AG09309 (cell line): Measurements from ENCODE around the gene SBF1.

Experiments used
- DNase-seq: peaks from one replicate; pipeline ENCODE4 v3.0.0-alpha.2; 2010; ENCODE audit warnings: low read depth
- H3K4me3 ChIP-seq: 2 replicates; pipeline ENCODE4 v1.5.1; 2011; ENCODE audit warnings: mild to moderate bottlenecking, low read depth, low read length, moderate library complexity; ENCODE audit not compliant: control insufficient read depth
- TF ChIP-seq, protein P1 (sequence below): IDR thresholded peaks from 2 replicates; pipeline ENCODE4 v1.5.1; 2011; ENCODE audit warnings: mild to moderate bottlenecking, low read depth, low read length, inconsistent platforms; ENCODE audit not compliant: insufficient read depth, control insufficient read depth; ENCODE audit errors: missing control alignments

Gene SBF1

DNA sequence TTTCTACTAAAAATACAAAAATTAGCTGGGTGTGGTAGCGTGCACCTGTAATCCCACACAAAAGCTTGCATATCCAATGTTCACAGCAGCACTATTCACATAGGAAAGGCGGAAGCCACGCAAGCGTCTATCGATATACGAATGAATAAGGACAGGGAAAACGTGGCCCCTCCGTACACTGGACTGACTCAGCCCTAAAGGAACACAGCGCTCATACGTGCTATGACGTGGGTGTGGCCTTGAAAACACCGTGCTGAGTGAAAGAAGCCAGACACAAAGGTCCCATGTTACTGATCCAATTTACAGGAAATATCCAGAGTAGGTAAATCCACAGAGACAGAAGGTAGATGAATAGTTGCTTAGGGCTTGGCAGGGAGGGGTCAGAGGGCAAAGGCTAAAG lies 25.6 kb upstream of the SBF1 start:
- TF ChIP-seq, protein P1, sequence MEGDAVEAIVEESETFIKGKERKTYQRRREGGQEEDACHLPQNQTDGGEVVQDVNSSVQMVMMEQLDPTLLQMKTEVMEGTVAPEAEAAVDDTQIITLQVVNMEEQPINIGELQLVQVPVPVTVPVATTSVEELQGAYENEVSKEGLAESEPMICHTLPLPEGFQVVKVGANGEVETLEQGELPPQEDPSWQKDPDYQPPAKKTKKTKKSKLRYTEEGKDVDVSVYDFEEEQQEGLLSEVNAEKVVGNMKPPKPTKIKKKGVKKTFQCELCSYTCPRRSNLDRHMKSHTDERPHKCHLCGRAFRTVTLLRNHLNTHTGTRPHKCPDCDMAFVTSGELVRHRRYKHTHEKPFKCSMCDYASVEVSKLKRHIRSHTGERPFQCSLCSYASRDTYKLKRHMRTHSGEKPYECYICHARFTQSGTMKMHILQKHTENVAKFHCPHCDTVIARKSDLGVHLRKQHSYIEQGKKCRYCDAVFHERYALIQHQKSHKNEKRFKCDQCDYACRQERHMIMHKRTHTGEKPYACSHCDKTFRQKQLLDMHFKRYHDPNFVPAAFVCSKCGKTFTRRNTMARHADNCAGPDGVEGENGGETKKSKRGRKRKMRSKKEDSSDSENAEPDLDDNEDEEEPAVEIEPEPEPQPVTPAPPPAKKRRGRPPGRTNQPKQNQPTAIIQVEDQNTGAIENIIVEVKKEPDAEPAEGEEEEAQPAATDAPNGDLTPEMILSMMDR, result no peak
- no peak overlapping the region for H3K4me3 ChIP-seq
- DNase-seq, result no peak

DNA sequence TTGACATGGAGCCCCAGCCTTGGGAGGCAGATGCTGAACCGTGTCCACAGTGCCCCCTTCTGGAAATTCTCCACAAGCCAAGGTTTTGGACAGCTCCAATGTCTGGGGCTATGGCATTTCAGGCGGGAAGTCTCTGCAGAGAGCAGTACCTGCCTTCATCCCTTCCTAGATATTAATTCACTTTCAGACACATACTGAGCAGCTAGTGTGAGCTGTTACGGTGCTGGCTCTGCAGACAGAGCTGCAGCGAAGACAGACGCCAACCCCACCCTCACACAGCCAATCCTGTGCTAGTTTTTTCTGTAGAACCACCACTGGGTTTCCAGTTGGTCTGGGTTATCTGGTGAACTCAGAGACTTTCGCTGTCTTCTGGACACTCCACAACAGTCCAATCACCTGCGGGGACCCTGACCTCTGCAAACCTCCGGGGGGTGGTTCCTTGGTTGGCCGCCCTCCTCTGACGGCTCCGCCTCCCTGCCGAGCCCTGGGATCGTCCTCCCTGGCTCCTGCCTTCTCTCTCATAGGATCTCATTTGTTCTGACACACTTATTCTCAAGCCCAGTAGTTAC lies 23.6 kb upstream of the SBF1 start:
- TF ChIP-seq, protein P1, result peak; percentile 75
- H3K4me3 ChIP-seq, result no peak overlapping the region
- no peak for DNase-seq

DNA sequence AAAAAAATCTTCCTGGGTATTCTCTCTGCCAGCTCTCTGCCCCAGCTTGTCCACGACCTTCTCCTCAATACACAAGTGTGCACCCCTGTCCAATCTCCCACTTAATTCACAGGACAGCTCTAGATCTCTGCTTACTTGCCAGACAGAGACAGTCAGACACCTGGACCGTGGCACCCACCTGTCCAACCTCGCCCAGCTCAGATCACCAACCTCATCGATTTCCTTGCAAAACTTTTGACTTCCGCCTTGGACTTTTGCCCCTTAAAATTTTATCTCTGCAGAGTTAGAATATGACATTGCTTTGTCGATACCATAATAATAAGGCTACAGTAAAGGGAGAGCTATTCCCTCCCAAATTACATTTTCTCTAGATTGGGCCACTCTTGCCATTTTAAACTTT lies 22.3 kb upstream of the SBF1 start:
- TF ChIP-seq, protein P1, result no peak
- DNase-seq, result no peak

DNA sequence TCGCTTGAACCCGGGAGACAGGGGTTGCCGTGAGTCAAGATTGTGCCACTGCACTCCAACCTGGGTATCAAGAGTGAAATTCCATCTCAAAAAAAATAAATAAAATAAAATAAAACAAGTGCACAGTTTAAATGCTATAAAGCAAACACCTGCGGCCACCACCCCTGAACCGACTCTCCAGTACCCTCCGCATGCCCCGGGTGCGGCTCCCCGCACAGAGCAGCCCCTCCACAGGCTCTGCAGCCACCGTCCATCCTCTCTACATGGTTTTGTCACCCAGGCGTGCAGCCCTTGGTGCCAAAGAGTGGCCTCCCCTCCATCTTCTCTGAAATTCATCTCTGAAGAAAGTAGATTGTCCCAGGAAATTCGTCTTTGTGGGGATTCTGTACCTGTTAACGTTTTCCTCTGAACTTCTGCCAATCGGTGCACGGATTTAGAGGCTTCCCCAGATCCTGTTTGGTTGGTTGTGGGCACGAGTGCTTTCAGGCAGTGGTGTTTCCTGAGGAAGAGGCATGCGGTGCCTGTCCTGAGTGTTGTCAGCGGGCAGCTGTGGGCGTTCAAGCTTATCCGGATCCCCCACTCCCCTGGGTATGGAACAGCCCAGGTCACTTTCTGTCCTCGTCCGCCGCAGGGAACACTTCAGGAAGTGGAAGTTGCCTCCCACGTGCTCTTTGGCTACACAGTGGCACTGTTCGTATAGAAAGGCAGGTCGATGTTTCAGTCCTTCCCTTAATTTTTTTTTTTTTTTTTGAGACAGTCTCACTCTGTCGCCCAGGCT lies 15.9 kb upstream of the SBF1 start:
- DNase-seq, result no peak
- TF ChIP-seq, protein P1, result no peak
- H3K4me3 ChIP-seq, result no peak overlapping the region

More for the DNA sequence above, 22.3 kb upstream of the SBF1 start:
- H3K4me3 ChIP-seq, result no peak overlapping the region

DNA sequence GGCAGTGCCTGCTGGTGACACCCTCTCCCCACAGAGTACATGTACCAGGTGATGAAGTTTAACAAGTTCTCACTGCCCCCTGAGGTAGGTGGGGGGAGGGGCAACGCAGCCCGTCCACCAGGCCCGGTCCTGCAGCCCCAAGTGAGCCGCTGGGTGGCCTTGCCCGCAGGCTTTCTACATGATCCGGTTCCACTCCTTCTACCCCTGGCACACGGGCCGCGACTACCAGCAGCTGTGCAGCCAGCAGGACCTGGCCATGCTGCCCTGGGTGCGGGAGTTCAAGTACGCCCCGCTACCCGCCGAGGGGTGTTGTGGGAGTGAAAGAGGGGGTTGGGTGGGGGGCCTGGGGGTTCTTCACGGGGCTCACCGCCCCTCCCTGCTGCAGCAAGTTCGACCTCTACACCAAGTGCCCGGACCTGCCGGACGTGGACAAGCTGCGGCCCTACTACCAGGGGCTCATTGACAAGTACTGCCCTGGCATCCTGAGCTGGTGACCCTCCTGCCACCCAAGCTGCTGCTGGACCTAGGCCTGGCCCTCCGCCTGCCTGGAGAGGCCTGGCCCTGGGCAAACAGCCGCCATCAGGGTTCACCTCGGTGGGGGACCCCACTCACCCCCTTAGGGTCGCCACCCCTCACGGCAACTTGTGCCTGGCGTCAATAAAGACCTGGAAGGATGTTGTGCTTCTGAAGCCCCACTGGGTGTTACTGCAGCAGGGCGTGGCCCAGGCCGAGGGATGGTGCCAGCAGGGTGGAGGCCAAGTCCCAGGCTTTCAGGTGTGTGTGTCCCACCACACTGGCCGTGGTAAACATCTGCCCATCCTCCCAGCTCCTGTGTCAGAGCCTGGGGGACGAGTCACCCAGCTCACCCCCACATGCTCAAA lies 14.8 kb upstream of the SBF1 start:
- H3K4me3 ChIP-seq, result no peak overlapping the region
- TF ChIP-seq, protein P1, result no peak
- DNase-seq, result no peak

DNA sequence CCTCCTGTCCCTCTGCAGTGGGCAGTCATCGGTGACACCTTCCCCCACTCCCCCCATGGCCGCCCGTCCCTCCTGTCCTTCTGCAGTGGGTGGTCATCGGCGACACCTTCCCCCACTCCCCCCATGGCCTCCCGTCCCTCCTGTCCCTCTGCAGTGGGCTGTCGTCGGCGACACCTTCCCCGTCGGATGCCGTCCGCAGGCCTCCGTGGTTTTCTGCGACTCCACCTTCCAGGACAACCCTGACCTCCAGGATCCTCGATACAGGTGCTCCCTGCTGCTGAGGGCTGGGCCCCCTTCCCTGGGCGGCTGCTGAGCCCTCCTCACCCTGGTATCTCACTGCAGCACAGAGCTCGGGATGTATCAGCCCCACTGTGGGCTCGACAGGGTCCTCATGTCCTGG lies 14.1 kb upstream of the SBF1 start:
- DNase-seq, result no peak
- no peak overlapping the region for H3K4me3 ChIP-seq
- TF ChIP-seq, protein P1, result no peak
